Skeletal muscle tissue (tissue), 4 donors: ENCODE results near the gene CYTL1. TPM values are rescaled to one million over a fixed set of nuclear protein-coding genes. Genes with fewer than 3 reads are reported as not detected.
A peak's percentile ranks its signal among the peaks of the same experiment; 100 is the strongest.
"Not testable (repeated sequence)": the region's sequence is repeated elsewhere in the genome, so short reads cannot be mapped to it uniquely, and the experiment has no call there.

ENCODE experiments used
- H3K27ac ChIP-seq: one replicate; pipeline ENCODE4 v1.7.0; 2013; ENCODE audit warnings: mild to moderate bottlenecking, low read depth, low read length, inconsistent platforms
- H3K27me3 ChIP-seq, 3 donors: one replicate each; pipeline ENCODE4 v1.7.0; 2013; ENCODE audit warnings: low read length in 3 of 3; ENCODE audit not compliant: control insufficient read depth in 3 of 3, insufficient read depth in 3 of 3
- H3K36me3 ChIP-seq, 3 donors: one replicate each; pipeline ENCODE4 v1.7.0; 2013; ENCODE audit warnings: low read length in 3 of 3; ENCODE audit not compliant: control insufficient read depth in 3 of 3, insufficient read depth in 3 of 3
- H3K4me1 ChIP-seq, 3 donors: one replicate each; pipeline ENCODE4 v1.7.0; 2013; ENCODE audit warnings: low read length in 3 of 3, mild to moderate bottlenecking in 3 of 3; ENCODE audit not compliant: control insufficient read depth in 3 of 3, insufficient read depth in 3 of 3
- H3K4me3 ChIP-seq, 3 donors: one replicate each; pipeline ENCODE4 v1.7.0; 2013; ENCODE audit warnings: low read length in 3 of 3
- H3K9ac ChIP-seq, 3 donors: one replicate each; pipeline ENCODE4 v1.7.0; 2013; ENCODE audit warnings: low read length in 3 of 3, mild to moderate bottlenecking in 3 of 3, moderate library complexity in 2 of 3, low read depth in 1 of 3
- H3K9me3 ChIP-seq, 3 donors: one replicate each; pipeline ENCODE4 v1.7.0; 2013; ENCODE audit warnings: low read length in 3 of 3; ENCODE audit not compliant: control insufficient read depth in 3 of 3
- total RNA-seq: library from RNA; depleted of rRNA; stranded (reverse); fragments of >200 nt; gene quantifications from one replicate; pipeline ENCODE4 v1.2.3, GENCODE V29; 2014
- donor health status: Osteomylitis.

Gene CYTL1, protein sequence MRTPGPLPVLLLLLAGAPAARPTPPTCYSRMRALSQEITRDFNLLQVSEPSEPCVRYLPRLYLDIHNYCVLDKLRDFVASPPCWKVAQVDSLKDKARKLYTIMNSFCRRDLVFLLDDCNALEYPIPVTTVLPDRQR
- 2.1 TPM for total RNA-seq

GRCh38 chr4:5019274-5019673, at the start of gene CYTL1:
Gene CYTL1 (minus strand): TSS chr4:5019458. CDS start chr4:5019445, 13 bp downstream.
- Histone ChIP-seq H3K9me3 (peaks cover 2 to 5% (median 2%) of the 10 kb centered on the region in 3 donors), H3K4me3 (no peak within 1 kb of the TSS), H3K4me1 (peaks cover 0 to 2% (median 0%) of the 10 kb centered on the region in 3 donors), H3K27ac (no peak within 1 kb of the TSS), H3K36me3 (no peaks in the 10 kb centered on the region), H3K9ac (no peak within 1 kb of the TSS), H3K27me3 (peaks cover under 1 to 16% (median 14%) of the 10 kb centered on the region in 3 donors)

DNA sequence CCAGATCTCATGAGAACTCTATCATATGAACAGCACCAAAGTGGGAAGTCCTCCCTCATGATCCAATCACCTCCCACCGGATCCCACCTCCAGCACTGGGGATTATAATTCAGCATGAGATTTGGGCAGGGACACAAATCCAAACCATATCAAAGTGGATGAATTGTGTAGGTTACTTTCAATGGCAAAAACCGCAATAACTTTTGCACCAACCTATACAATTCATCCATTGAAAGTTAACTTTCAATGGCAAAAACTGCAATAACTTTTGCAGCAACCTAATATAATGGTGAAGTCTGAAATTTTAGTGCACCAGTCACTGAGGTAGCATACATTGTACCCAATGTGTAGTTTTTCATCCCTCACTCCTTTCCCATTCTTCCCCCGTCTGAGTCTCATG, 48.6 kb upstream of the CYTL1 start:
- no peaks in the 10 kb centered on the region for H3K27me3 ChIP-seq
- H3K27ac ChIP-seq, result no peak overlapping the region
- no peak overlapping the region for H3K9ac ChIP-seq
- no peaks in the 10 kb centered on the region for H3K4me1 ChIP-seq
- H3K9me3 ChIP-seq, result peaks cover 0 to 5% (median 0%) of the 10 kb centered on the region in 3 donors
- no peak overlapping the region for H3K4me3 ChIP-seq
- no peaks in the 10 kb centered on the region for H3K36me3 ChIP-seq

GRCh38 chr4:5066968-5067367, 47.7 kb upstream of the CYTL1 start:
- H3K9me3 ChIP-seq, H3K27ac ChIP-seq, H3K36me3 ChIP-seq, H3K4me3 ChIP-seq, H3K27me3 ChIP-seq, H3K9ac ChIP-seq, H3K4me1 ChIP-seq: not testable (repeated sequence)

DNA sequence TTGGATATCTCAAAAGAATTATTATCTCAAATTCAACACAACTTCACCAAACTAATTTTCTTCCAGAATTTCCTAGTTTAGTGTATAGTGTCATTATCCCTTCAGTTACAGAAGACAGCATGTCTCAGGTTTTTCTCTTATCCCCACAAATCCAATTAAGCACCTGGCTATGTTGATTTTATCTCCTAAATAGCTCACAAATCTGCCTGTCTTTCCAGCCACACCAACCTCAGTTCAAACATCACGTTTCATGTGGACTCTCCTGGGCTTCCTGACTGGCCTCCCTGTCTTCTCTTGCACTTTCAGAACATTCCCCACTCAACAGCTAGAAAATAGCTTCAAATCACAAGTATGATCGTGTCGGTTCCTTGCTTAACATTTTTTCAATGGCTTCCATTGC, 46.8 kb upstream of the CYTL1 start:
- H3K9ac ChIP-seq, result no peak overlapping the region
- H3K4me3 ChIP-seq, result no peak overlapping the region
- no peaks in the 10 kb centered on the region for H3K27me3 ChIP-seq
- peaks cover 0 to 5% (median 0%) of the 10 kb centered on the region in 3 donors for H3K9me3 ChIP-seq
- no peaks in the 10 kb centered on the region for H3K36me3 ChIP-seq
- no peak overlapping the region for H3K27ac ChIP-seq
- no peaks in the 10 kb centered on the region for H3K4me1 ChIP-seq

GRCh38 chr4:5055411-5055810, 36.2 kb upstream of the CYTL1 start:
- Histone ChIP-seq H3K9me3 (no peaks in the 10 kb centered on the region), H3K4me3 (no peak overlapping the region), H3K36me3 (no peaks in the 10 kb centered on the region), H3K27ac (no peak overlapping the region), H3K9ac (no peak overlapping the region), H3K4me1 (peaks cover 3 to 17% (median 12%) of the 10 kb centered on the region in 3 donors), H3K27me3 (peaks cover 12 to 26% (median 21%) of the 10 kb centered on the region in 3 donors)

DNA sequence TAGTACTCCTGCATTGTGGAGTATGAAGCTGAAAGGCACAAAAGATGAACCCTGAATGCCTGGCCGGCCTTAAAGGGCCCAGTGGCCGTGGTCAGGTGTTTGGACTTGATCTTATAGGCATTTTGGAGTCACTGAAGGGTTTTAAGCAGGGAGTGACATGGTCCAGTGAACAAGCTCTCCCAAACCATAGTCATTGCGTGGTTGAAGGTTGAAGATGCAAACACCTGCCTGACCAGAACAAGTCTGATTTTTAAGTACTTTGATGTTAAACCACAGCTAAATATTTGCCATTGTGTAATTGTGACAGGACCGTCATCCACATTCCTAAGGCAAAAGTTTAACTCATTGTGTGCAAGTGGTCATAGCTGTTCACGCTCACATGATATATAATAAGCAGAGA, 35.3 kb upstream of the CYTL1 start:
- Histone ChIP-seq H3K36me3 (no peaks in the 10 kb centered on the region), H3K27me3 (peaks cover 13 to 28% (median 23%) of the 10 kb centered on the region in 3 donors), H3K4me1 (peaks cover 3 to 17% (median 12%) of the 10 kb centered on the region in 3 donors)

GRCh38 chr4:5052726-5053425, 33.6 kb upstream of the CYTL1 start:
- H3K9ac ChIP-seq, result no peak overlapping the region
- no peaks in the 10 kb centered on the region for H3K9me3 ChIP-seq
- no peaks in the 10 kb centered on the region for H3K36me3 ChIP-seq
- no peak overlapping the region for H3K27ac ChIP-seq
- H3K4me3 ChIP-seq, result peak overlapping the region in 1 of 3 donors; percentile 48
- H3K27me3 ChIP-seq, result peaks cover 13 to 28% (median 23%) of the 10 kb centered on the region in 3 donors
- peaks cover 3 to 17% (median 12%) of the 10 kb centered on the region in 3 donors for H3K4me1 ChIP-seq

More for the DNA sequence above, 35.3 kb upstream of the CYTL1 start:
- Histone ChIP-seq H3K9ac (no peak overlapping the region), H3K4me3 (no peak overlapping the region), H3K9me3 (no peaks in the 10 kb centered on the region), H3K27ac (no peak overlapping the region)

- Histone ChIP-seq H3K4me3 (peak overlapping the region; percentile 48 to 67 (median 63)), H3K9ac (no peak overlapping the region), H3K36me3 (no peaks in the 10 kb centered on the region), H3K9me3 (no peaks in the 10 kb centered on the region), H3K27ac (no peak overlapping the region), H3K27me3 (peaks cover 13 to 28% (median 23%) of the 10 kb centered on the region in 3 donors), H3K4me1 (peaks cover 3 to 17% (median 12%) of the 10 kb centered on the region in 3 donors)
Observed at GRCh38 chr4:5052204-5052702, 33.0 kb upstream of the CYTL1 start.

GRCh38 chr4:5051278-5052203, 32.3 kb upstream of the CYTL1 start, which contains the start of gene STK32B:
Gene STK32B (plus strand): TSS chr4:5051480.
- peaks cover 13 to 28% (median 23%) of the 10 kb centered on the region in 3 donors for H3K27me3 ChIP-seq
- peak within 1 kb of the TSS in 2 of 3 donors; percentile 40 to 51 for H3K9ac ChIP-seq
- peaks cover 3 to 17% (median 12%) of the 10 kb centered on the region in 3 donors for H3K4me1 ChIP-seq
- H3K36me3 ChIP-seq, result no peaks in the 10 kb centered on the region
- no peak within 1 kb of the TSS for H3K27ac ChIP-seq
- peak within 1 kb of the TSS; percentile 63 to 76 (median 67) for H3K4me3 ChIP-seq
- H3K9me3 ChIP-seq, result no peaks in the 10 kb centered on the region
